ELF-1 (cell line): ENCODE measurements around the gene TRPM3.
A peak's percentile ranks its signal among the peaks of the same experiment; 100 is the strongest.

Experiments used
- DNase-seq: peaks from one replicate; pipeline ENCODE4 v3.0.0-alpha.2; 2016; ENCODE audit warnings: low read depth, low spot score

Gene TRPM3

GRCh38 chr9:70614786-70615463 is 506.5 kb downstream of the TRPM3 start:
- DNase-seq = no peak

- DNase-seq = no peak
Measured at GRCh38 chr9:70613024-70613768, 508.2 kb downstream of the TRPM3 start.

GRCh38 chr9:70610287-70610644 is 511.2 kb downstream of the TRPM3 start:
- DNase-seq = no peak

- no peak for DNase-seq
Measured at GRCh38 chr9:70609542-70610286, 511.7 kb downstream of the TRPM3 start.

GRCh38 chr9:70609011-70609410 is 512.4 kb downstream of the TRPM3 start:
- DNase-seq = no peak

- no peak for DNase-seq
Measured at GRCh38 chr9:70607926-70608325, 513.5 kb downstream of the TRPM3 start.

- no peak for DNase-seq
Measured at GRCh38 chr9:70607329-70607728, 514.1 kb downstream of the TRPM3 start.

- DNase-seq = no peak
Measured at GRCh38 chr9:70603020-70603411, 518.4 kb downstream of the TRPM3 start.

GRCh38 chr9:70602321-70603019 is 519.0 kb downstream of the TRPM3 start:
- DNase-seq = peak; percentile 78

- DNase-seq = peak; percentile 19
Measured at GRCh38 chr9:70601000-70601951, 520.1 kb downstream of the TRPM3 start.

GRCh38 chr9:70600506-70600905 is 520.9 kb downstream of the TRPM3 start:
- no peak for DNase-seq

GRCh38 chr9:70597886-70598285 is 523.5 kb downstream of the TRPM3 start:
- DNase-seq = no peak

GRCh38 chr9:70595211-70595610 is 526.2 kb downstream of the TRPM3 start:
- no peak for DNase-seq

- no peak for DNase-seq
Measured at GRCh38 chr9:70594386-70594944, 527.0 kb downstream of the TRPM3 start.

- DNase-seq = no peak
Measured at GRCh38 chr9:70593241-70593640, 528.2 kb downstream of the TRPM3 start.

- DNase-seq = no peak
Measured at GRCh38 chr9:70590315-70590677, 531.1 kb downstream of the TRPM3 start.

GRCh38 chr9:70589571-70590314 is 531.7 kb downstream of the TRPM3 start:
- no peak for DNase-seq

GRCh38 chr9:70588999-70589398 is 532.4 kb downstream of the TRPM3 start:
- no peak for DNase-seq

GRCh38 chr9:70588381-70588780 is 533.0 kb downstream of the TRPM3 start:
- no peak for DNase-seq

GRCh38 chr9:70587201-70587600 is 534.2 kb downstream of the TRPM3 start:
- DNase-seq = no peak
